Kidney glomerular epithelial cell (primary cell): ENCODE results near the gene SPSB1.

Experiments used
- DNase-seq: peaks from one replicate; lab custom pipeline; 2025; lab: John Stamatoyannopoulos, UW

SPSB1 gene

DNA sequence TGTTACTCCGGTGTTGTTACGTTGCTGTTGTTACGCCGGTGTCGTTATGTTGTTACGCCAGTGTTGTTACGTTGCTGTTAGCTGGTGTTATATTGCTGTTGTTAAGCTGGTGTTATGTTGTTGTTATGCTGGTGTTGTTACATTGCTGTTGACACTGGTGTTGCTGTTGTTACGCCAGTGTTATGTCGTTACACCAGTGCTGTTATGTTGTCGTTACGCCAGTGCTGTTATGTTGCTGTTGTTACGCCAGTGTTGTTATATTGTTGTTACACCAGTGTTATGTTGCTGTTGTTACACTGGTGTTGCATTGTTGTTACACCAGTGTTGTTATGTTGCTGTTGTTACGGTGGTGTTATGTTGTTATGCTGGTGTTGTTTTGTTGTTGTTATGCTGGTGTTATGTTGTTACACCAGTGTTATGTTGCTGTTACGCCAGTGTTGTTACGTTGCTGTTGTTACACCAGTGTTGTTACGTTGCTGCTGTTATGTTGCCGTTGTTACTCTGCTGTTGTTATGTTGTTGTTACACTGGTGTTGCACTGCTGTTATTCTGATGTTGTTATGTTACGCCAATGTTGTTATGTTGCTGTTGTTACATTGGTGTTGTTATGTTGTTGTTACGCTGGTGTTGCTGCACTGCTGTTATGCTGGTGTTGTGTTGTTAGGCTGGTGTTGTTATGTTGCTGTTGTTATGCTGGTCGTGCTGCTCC is 32.5 kb upstream of the SPSB1 start:
- DNase-seq: no peak

DNA sequence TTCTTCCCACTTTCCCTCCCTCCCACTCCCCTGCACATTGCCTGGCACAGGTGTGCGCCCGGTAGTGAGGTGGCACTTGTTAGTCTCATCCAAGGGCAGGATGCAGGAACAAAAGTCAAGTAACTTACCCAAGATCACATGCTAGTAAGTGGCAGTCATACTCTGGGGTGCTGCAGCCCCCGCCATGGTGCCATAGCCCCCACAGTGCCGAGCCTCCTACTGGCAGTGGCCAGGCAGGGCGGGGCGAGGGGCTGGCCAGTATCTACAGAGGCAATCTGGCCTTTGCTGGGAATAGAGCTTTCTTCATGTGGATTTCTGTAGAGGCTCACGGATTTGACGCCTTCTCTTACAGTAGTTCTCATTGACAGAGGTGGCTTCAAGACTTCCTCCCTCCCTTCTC is 31.2 kb upstream of the SPSB1 start:
- DNase-seq: no peak

DNA sequence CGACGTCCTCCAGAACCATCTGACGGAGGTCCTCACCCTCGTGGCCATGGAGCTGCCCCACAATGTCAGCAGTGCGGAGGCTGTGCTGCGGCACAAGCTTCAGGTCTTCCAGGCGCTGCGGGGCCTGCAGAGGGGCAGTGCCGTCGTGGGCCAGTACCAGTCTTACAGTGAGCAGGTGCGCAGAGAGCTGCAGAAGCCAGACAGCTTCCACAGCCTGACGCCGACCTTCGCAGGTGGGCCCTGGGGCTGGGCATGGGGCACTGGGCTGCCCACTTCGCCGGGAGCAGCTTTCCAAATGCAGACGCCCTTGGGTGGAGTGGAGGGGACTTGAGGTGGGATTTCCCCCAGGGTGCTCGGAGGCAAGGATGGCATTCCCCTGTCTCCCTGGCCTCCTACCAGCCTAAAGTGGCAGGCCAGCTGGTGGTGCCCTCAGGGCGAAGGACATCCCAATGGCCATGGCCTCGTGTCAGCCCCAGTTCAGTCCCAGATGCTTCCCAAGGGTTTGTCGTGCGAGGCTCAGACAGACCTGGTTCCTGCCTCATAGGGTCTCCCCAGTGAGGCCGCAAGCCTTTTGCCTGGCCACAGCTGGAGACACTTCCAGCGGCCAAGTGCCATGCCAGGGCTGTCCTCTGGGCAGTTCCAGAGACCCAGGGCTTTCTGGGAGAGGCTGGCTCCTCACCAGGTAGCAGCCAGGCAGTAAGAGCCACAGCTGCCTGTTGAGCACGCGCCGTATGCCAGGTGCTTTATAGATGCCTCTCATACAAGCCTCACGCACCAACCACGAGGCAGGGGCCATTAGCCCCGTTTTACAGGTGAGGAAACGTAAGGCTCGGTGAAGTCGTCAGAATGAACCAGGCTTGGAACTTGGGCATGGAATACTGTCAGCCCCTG is 30.4 kb upstream of the SPSB1 start:
- DNase-seq: no peak

DNA sequence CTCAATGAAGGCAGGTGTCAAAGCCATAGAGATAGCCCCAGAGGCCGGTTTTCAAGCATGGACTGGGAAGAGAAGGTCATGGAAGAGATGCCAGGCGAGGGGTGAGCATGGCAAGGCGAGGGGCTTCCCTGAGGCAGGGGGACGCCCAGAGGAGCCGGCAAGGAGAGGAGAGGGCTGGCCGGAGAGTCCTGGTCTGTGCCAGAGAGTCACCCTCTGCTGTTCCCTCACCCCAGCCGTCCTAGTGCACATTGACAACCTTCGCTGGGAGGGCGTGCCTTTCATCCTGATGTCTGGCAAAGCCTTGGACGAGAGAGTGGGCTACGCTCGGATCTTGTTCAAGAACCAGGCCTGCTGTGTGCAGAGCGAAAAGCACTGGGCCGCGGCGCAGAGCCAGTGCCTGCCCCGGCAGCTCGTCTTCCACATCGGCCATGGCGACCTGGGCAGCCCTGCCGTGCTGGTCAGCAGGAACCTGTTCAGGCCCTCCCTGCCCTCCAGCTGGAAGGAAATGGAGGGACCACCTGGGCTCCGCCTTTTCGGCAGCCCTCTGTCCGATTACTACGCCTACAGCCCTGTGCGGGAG is 29.3 kb upstream of the SPSB1 start:
- DNase-seq: no peak

DNA sequence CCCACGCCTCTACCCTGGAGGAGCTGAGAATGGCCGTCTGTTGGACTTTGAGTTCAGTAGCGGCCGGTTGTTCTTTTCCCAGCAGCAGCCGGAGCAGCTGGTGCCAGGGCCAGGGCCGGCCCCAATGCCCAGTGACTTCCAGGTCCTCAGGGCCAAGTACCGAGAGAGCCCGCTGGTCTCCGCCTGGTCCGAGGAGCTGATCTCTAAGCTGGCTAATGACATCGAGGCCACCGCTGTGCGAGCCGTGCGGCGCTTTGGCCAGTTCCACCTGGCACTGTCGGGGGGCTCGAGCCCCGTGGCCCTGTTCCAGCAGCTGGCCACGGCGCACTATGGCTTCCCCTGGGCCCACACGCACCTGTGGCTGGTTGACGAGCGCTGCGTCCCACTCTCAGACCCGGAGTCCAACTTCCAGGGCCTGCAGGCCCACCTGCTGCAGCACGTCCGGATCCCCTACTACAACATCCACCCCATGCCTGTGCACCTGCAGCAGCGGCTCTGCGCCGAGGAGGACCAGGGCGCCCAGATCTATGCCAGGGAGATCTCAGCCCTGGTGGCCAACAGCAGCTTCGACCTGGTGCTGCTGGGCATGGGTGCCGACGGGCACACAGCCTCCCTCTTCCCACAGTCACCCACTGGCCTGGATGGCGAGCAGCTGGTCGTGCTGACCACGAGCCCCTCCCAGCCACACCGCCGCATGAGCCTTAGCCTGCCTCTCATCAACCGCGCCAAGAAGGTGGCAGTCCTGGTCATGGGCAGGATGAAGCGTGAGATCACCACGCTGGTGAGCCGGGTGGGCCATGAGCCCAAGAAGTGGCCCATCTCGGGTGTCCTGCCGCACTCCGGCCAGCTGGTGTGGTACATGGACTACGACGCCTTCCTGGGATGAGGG is 28.5 kb upstream of the SPSB1 start:
- no peak for DNase-seq

DNA sequence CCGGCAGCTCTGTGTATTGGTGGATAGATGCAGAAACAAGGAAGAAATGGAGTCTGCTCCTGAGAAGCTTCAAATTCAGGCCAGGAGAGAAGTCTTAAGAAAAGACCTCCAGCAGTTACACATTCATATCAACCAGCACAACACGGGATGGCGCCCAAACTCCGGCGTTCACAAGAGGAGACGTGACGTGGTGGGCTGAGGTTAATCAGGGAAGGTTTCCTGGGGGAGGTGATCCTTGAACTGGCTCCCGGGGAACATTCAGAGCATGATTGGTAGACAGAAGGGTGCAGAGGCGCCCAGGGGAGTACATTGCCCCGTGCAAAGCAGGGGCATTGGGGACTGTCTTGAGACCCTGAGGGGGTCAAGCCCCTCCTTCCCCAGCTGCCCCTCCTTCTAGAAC is 27.7 kb upstream of the SPSB1 start:
- no peak for DNase-seq

DNA sequence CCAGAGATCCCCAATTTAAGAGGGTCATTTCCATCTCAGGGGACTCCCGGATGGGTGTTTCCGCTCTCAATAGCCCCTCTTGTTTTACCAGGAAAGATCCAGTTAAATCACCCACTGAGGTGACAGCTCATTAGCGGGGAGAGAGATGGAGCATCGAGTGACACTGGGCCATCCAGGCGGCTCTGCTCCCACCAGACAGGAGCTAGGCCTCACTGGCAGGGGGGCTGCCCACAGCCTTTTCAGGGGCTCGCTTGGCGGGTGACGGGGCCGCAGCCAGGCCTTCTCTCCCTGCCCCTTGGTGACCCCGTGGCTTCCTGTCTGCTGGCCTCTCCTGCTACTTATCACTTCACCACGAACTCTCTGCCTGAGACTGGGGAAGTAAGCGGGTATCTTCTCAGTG is 26.7 kb upstream of the SPSB1 start:
- DNase-seq: no peak

DNA sequence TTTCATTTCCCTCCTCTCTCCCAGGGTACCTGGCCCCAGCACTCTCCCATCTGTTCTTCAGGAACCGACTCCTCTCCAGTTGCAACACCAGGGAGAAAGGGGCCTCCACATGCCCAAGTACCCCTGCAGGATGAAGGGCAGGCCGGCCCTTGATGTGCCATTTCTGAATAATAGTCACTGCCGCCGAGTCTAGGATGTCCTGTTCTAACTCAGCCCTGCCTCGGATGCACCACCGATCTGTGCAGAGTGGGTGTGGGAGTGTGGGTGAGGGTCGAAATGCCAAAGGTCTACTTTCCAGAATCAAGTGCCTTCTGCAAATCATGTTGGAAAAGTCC is 25.4 kb upstream of the SPSB1 start:
- DNase-seq: no peak

DNA sequence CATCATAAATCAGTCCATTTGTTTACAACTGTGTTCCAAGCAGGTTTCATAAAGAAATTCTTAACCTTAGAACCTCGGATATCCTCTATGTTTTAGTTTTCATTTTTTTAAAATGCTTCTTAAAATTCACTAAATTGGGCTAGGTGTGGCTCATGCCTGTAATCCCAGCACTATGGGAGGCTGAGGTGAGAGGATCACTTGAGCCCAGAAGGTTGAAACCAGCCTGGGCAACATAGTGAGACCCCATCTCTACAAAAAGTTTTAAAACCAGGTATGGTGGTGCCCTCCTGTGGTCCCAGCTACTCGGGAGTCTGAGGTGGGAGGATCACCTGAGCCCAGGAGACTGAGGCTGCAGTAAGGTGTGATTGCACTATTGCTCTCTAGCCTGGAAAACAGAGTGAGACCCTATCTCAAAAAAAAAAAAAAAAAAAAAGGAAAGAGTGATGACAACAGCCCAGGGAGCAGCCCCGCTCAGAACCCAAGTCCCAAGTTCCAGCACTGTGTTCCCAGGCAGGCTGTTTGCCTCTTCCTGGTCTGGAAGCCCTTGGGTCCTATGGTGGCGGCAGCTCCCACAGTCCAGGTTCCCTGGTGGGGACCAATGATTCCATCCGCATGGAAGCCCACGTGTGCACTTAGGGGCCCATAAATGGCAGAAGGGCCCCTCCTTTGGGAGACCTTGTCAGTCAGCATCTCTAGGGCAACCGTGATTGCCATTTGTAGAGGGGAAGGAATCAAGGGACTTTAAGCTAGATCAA is 24.7 kb upstream of the SPSB1 start:
- no peak for DNase-seq

DNA sequence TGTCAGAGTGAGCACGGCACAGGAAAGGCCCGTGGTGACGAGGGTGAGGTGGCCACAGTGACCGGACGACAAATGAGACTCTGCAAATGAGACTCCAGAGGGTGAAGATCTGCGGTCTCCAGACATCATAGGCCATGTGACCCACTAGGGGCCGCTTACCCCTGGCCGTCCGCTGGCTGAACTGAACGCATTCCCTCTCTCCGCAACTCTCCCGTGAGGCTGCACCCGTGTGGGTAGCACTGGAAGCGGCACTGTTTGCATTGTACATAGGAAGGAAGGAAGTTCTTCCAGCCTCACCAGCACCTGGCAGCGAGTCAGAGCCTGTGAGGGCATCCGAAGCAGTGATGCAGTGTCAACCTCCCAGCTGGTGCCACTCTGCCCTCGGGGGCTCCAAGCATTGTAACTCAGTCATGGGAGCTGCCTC is 23.6 kb upstream of the SPSB1 start:
- no peak for DNase-seq

DNA sequence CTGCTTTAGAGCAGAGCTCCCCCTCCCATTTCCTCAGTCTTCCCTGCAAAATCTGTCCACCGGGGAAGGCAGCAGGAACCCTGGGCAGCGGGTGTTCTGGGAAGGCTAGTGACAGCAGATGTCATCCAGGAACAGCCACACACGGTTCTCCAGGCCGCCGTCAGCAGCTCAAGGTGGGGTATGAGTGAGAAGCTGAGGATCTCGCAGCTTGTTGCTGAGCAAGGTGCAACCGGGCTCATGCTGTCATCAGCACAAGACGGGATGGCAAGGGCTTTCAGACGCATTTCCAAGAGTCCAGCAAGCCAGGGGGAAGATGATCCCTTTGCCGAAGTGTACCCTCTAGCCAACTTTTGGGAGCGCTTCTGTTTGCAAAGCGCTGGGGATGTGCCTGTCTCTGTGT is 23.0 kb upstream of the SPSB1 start:
- DNase-seq: no peak

DNA sequence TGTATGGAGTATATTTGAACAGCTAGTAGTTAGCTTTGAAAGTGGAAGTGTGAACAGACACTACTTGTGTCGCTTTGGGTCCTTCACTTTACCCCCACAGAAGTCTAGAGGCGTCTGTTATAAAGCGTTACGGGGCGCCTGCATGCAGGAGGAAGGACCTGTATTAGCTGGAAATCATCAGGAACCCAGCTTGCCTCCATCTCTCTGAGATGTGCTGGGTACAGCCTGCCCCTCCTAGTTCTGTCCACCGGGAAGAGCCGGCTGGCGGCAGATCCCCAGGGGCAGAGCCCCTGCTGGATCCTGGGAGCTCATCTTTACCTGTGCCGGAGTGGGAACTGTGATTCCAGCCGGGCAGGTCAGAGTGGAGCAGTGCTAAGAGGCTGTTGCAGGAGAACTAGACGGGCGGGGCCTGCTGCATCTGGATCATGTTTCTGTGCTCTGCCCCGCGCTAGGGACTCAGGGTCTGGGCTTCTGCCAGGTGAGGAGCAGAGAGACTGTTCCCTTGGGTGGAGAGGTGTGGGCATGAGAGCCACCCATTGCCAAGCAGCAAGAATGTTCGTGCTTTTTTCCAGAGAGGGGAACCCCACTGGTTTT is 22.3 kb upstream of the SPSB1 start:
- no peak for DNase-seq

DNA sequence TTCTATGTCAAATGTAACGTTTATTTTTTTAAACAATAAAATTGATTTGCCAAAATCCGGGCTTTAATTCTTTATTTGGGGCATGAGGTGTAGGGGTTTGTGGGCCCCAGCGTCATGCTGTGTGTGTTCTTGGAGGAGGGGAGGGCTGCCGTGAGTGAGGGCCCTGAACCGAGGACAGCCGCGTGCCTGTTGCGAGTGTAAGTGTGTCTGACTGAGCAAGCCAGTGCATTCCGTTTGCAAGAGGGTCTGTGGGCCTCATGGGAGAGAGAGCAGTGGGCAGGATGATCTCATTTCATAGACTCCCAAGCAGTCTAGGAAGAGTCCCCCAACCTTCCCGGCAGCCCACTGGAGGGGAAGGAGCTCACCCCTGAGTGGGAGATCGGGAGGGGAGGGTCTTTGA is 21.4 kb upstream of the SPSB1 start:
- no peak for DNase-seq

DNA sequence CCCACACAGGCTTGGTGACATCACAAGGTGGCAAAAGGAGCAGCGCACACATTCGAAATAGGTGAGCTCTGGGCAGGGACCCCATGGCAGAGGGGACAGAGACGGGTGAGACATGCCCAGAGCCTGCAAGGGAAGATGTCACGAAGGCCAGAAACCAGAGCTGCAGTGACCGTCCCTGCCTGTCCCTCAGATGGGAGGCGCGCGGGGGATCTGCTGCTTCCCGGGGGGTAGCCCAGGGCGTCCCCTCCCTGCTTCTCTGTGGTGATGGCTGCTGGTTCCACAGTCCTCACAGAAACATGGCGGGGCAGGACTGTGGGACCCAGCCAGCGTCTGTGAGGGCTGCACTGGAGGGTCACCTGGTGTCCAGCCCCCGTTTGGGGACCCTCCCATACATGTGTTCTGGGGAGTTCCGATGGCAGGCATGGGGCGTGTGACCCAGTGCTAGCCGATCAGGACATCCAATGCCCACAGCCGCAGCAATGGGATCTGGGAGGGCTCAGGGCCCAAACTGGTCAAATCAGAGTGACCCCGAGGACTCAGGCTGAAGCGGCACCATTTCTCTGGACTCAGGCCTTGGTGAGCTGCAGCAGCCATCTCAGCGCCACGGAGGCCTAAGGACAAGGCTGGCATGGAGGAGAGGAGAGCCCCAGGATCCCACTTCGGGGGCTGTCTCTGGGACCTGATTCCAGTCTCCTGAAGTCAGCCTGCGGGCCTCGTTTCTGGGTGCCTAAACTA is 20.7 kb upstream of the SPSB1 start:
- no peak for DNase-seq

DNA sequence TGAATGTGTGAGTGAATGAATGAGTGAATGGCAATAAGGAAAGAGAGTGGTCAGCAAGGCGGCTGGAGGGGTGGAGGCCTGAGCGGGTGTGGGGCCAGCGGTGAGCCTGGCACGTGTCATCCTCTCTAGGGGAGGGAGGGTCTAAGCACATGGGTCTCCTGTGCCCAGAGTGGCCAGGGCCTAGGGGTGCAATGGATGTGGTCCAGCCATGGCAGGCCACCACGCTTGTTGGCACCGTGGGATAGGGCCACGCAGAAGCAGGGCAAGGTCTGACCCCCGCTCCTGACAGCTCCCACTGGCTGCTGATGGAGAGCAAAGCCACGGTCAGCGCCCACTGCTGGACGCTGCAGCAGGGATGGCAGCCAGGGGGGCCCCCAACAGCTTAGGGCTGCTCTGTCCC is 19.5 kb upstream of the SPSB1 start:
- no peak for DNase-seq

DNA sequence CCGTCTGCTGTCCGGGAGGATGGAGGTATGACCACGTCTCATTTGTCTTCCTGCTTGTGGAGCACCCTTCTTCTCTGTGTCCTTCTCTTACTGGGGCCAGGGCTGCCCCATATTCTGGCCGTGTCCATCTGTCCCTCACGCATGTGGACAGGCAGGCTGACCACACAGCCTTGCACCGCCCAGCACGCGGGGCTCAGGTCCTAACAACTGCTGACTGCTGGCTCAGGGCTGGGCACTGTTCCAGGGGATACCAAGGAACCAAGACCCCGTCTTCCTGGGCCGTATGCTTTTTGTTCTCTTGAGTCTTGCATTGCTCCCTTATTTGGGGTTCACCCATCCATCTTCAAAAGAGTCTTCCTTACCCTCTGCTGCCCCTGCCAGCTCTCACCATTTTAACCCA is 17.5 kb upstream of the SPSB1 start:
- DNase-seq: no peak

DNA sequence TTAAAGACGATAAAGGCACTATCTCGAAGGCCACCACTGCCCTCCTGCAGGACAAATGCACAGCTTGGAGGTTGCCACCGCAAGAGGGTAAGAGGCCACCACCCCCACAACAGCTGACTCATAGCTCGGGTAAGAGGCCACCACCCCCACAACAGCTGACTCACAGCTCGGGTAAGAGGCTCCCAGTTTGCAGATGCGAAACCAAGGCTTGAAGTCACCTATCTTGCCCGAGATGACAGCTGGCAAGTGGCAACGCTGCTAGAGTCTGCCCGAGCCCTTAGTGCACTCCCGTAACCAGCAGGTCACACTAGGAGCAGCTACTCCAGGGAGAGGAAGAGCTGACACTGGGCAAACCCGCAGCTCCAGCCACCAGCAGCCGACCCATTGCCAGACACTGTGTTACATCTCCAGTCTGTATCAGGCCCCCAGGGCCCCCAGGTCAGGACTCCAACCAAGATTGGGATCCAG is 17.1 kb upstream of the SPSB1 start:
- DNase-seq: peak; percentile 76

DNA sequence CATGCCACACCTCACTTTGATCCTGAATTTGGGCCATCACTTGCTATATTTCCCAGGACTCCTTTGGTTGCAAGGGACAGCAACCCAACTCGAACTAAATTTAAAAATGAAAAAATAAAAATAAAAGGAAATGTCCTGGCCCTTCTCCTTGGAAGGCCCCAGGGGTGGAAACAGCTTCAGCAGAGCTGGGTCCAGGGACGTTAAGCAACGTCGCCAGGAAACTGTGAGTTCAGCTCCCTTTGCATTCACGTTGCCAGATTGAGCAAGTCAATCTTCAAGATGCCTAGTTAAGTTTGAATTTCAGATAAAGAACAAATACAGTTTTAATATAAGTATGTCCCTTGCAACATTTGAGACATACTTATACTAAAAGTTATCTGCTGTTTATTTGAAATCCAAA is 14.6 kb upstream of the SPSB1 start:
- no peak for DNase-seq

DNA sequence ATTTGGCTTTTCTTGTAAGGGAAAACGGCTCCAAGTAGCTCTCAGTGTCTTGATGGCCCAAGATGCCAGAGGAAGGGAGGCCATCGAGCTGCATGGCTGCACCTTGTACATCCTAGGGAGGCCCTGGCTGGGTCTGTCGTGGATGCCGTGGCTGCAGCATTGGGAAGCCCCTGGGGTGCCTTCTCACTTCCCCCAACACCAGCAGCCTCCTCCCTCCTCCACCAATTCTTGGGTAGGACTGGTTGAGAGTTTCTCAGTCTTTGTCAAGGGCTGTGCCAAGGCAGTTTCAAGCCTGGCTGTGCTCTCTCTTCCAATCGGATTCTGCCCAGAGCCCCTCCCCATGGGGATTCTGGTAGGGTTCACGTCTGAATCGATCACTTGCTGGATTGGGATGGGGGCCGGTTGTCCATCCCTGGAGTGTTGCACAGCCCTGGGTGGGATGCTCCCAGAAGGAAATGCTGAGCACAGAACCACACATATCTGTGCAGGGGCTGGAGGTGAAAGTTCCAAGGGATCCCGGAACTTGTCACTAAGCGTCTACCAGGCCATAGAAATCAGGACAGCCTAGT is 14.0 kb upstream of the SPSB1 start:
- DNase-seq: no peak
